Tibial artery (tissue), 4 donors: ENCODE measurements around the gene NSD2.

Source experiments
- DNase-seq, 2 donors: peaks; one replicate each; pipeline ENCODE4 v3.0.0-alpha.2; 2019
- H3K27ac ChIP-seq, 2 donors: fragments of 200-600 bp; sonication (generic) in 1 of 2; 1 replicate in 1 of 2; 2 replicates in 1 of 2; pipeline ENCODE4 v1.5.1; 2018 to 2019; ENCODE audit warnings: mild to moderate bottlenecking in 1 of 2
- H3K27me3 ChIP-seq, 2 donors: fragments of 200-600 bp; sonication (generic) in 1 of 2; one replicate each; pipeline versions ENCODE4 v1.5.1 to v1.6.0; 2016 to 2019
- H3K36me3 ChIP-seq, 3 donors: fragments of 200-600 bp; sonication (generic) in 2 of 3; one replicate each; pipeline ENCODE4 v1.5.1; 2016 to 2019; ENCODE audit warnings: mild to moderate bottlenecking in 2 of 3
- H3K4me1 ChIP-seq, 4 donors: fragments of 200-600 bp; sonication (generic) in 2 of 4; 1 replicate in 3 of 4; 2 replicates in 1 of 4; pipeline ENCODE4 v1.5.1; 2016 to 2019
- H3K4me3 ChIP-seq, 2 donors: fragments of 200-600 bp; sonication (generic) in 1 of 2; 1 replicate in 1 of 2; 2 replicates in 1 of 2; pipeline ENCODE4 v1.5.1; 2018 to 2019; ENCODE audit warnings: mild to moderate bottlenecking in 2 of 2
- H3K9me3 ChIP-seq, 3 donors: fragments of 200-600 bp; sonication (generic) in 1 of 3; one replicate each; pipeline ENCODE4 v1.5.1; 2016 to 2019
- intact Hi-C: fragments of 100-400 bp; cut with DNase I; formaldehyde crosslinking; loops from one replicate; pipeline ENCODE4 v1.15.0; 2023; ENCODE audit warnings: low total_unique reads
- TF ChIP-seq, protein P1 (sequence below), 2 experiments: fragments of 200-600 bp in 1 of 2; fragments of 450-650 bp in 1 of 2; IDR thresholded peaks; one replicate each; pipeline ENCODE4 v1.5.1; 2017 to 2019; ENCODE audit warnings: antibody characterized with exemption in 2 of 2, mild to moderate bottlenecking in 1 of 2, moderate library complexity in 1 of 2

The NSD2 gene

DNA sequence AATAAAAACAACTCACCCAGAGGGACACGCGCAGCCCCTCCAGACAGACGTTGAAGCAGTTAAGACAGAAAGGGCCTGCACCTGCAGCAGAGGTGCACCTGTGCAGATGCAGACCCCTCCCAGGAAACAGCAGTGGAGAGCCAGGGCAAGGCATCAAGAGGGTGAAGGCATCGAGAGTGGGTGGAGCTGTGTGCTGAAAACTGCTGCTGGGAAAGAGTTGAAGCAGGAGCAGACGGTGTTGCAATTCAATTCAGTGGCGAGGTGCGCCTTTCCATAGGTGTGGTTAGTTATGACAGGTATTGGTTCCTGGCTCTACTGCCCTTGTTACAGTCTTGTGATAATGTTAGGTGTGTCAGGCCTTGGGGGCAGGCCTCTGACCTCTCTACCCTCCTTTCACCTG lies 31.9 kb upstream of the NSD2 start:
- no peak overlapping the region for H3K4me3 ChIP-seq
- TF ChIP-seq, protein P1, sequence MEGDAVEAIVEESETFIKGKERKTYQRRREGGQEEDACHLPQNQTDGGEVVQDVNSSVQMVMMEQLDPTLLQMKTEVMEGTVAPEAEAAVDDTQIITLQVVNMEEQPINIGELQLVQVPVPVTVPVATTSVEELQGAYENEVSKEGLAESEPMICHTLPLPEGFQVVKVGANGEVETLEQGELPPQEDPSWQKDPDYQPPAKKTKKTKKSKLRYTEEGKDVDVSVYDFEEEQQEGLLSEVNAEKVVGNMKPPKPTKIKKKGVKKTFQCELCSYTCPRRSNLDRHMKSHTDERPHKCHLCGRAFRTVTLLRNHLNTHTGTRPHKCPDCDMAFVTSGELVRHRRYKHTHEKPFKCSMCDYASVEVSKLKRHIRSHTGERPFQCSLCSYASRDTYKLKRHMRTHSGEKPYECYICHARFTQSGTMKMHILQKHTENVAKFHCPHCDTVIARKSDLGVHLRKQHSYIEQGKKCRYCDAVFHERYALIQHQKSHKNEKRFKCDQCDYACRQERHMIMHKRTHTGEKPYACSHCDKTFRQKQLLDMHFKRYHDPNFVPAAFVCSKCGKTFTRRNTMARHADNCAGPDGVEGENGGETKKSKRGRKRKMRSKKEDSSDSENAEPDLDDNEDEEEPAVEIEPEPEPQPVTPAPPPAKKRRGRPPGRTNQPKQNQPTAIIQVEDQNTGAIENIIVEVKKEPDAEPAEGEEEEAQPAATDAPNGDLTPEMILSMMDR (IDR thresholded peaks at IDR 0.05) = no peak
- peaks cover 0 to 17% (median 0%) of the 10 kb centered on the region in 4 donors for H3K4me1 ChIP-seq
- no peaks in the 10 kb centered on the region for H3K27me3 ChIP-seq
- DNase-seq = no peak
- no peak overlapping the region for H3K27ac ChIP-seq
- intact Hi-C loops = no loop called here
- H3K36me3 ChIP-seq = peaks cover 64 to 95% (median 75%) of the 10 kb centered on the region in 3 donors
- H3K9me3 ChIP-seq = no peaks in the 10 kb centered on the region

DNA sequence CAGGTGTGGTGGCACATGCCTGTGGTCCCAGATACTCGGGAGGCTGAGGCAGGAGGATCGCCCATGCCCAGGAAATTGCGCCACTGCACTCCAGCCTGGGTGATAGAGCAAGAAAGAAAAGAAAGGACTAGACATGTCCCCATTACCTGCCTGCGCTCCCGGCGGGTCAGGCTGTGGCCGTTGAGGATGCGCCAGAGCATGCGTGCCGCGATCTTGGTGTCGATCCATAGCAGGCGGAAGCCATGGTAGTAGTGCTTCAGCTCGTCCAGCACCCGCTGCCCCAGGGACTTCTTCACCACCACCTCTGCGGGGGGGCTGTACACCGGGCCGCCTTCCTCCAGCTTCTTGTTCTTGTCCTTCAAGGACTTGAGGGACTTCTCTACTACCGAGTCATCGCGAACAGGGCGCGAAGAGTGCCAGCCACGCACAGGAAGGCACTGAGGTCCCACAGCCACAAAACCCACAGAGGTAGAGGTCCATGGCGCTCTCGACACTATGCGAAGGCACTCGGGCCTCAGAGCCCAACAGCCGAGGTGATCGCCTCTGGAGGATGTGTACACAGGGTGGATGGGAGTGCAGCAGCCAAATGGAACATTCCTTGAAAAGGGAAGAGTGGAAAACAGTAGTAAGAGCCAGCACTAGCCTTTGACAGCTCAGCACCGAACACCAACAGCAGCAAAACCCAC lies 29.8 kb upstream of the NSD2 start:
- no peaks in the 10 kb centered on the region for H3K9me3 ChIP-seq
- DNase-seq = no peak
- peaks cover 58 to 86% (median 67%) of the 10 kb centered on the region in 3 donors for H3K36me3 ChIP-seq
- no peak overlapping the region for H3K4me3 ChIP-seq
- peak overlapping the region in 1 of 2 donors; percentile 12 for H3K27ac ChIP-seq
- intact Hi-C loops = no loop called here
- no peaks in the 10 kb centered on the region for H3K27me3 ChIP-seq
- peaks cover 0 to 17% (median 0%) of the 10 kb centered on the region in 4 donors for H3K4me1 ChIP-seq
- TF ChIP-seq, protein P1 (IDR thresholded peaks at IDR 0.05) = no peak

DNA sequence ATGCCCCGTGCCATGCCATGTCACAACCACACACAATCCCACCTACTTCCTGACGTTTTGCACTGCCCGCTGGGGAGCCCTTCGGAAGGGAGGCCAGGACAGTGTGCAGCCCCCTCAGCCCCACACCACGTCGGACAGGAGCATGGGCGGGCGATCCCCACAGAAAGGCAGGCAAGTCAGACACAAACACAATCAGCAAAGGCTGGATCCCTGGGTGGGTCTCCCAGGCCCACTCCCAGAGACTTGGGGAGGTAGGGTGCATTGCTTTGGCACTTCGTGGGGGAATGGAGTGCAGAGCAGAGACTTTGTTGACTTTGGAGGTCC lies 29.3 kb upstream of the NSD2 start:
- peaks cover 0 to 17% (median 0%) of the 10 kb centered on the region in 4 donors for H3K4me1 ChIP-seq
- H3K4me3 ChIP-seq = no peak overlapping the region
- peaks cover 59 to 84% (median 64%) of the 10 kb centered on the region in 3 donors for H3K36me3 ChIP-seq
- intact Hi-C loops = no loop called here
- H3K27ac ChIP-seq = no peak overlapping the region
- H3K9me3 ChIP-seq = no peaks in the 10 kb centered on the region
- DNase-seq = no peak
- no peaks in the 10 kb centered on the region for H3K27me3 ChIP-seq
- TF ChIP-seq, protein P1 (IDR thresholded peaks at IDR 0.05) = no peak

DNA sequence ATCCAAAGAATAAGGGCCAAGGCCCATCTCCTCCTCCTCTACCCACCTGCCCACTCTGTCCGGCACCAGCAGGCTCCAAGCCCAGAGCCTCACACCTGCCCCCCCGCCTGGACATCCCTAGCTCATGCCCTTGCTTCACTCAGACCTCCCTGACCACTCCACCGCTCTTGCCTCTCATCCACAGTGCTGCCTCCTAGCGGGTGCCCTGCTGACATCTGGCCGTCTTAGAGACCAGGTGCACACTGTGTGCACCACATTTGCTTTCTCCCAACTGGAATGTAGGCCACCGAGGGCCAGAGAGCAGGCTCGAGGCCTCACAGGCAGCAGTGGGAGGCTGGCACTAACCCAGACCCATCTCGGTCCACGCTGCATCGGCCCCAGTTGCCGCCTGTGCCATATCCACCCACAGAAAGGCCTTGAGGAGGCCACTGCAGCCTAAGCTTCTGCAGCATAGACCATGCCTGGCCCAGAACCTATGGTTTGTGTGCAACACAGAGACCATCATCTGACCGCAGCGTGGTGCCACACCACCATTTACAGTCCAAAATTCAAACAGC lies 28.8 kb upstream of the NSD2 start:
- Histone ChIP-seq H3K27ac (no peak overlapping the region), H3K27me3 (no peaks in the 10 kb centered on the region), H3K36me3 (peaks cover 64 to 84% (median 64%) of the 10 kb centered on the region in 3 donors), H3K4me3 (no peak overlapping the region), H3K9me3 (no peaks in the 10 kb centered on the region), H3K4me1 (peaks cover 0 to 17% (median 0%) of the 10 kb centered on the region in 4 donors)
- intact Hi-C loops = no loop called here
- no peak for DNase-seq
- TF ChIP-seq, protein P1 (IDR thresholded peaks at IDR 0.05) = no peak

DNA sequence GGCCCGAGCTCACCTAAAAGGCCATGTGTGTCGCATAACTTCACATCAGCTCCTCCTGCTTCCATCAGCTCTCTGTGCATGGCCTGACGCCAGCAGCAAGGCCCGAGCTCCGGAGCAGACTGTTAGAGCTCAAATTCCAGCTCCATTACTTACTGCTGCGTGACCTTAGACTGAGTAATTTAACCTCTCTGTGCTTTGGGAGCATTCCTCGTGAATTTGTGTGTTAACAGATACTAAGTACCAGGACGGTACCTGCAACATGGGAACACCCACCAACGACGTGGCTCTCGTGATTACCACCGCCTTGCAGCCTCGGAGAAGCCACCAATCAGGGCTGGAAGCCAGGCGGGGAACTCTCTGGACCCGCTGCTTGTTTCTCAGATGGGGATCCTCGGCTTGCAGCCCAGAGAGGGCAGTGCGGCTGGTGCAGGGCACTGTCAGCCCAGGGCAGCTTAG lies 28.2 kb upstream of the NSD2 start:
- Histone ChIP-seq H3K4me3 (no peak overlapping the region), H3K27ac (no peak overlapping the region), H3K9me3 (no peaks in the 10 kb centered on the region), H3K27me3 (no peaks in the 10 kb centered on the region), H3K4me1 (peaks cover 0 to 17% (median 0%) of the 10 kb centered on the region in 4 donors), H3K36me3 (peaks cover 61 to 84% (median 63%) of the 10 kb centered on the region in 3 donors)
- TF ChIP-seq, protein P1 (IDR thresholded peaks at IDR 0.05) = no peak
- no peak for DNase-seq
- intact Hi-C loops = no loop called here
